CD4-positive, alpha-beta T cell (primary cell): ENCODE results near the gene AIDA. TPM values are rescaled to one million over a fixed set of nuclear protein-coding genes. Genes with fewer than 3 reads are reported as not detected.
"Not testable (repeated sequence)": the region's sequence is repeated elsewhere in the genome, so short reads cannot be mapped to it uniquely, and the experiment has no call there.

ENCODE experiments used
- ATAC-seq: fragments of 200-7000 bp; cut with Tn5 transposase; one replicate; pipeline ENCODE4 v1.10.0; 2022; ENCODE audit warnings: mild to moderate bottlenecking; ENCODE audit not compliant: poor library complexity
- CTCF ChIA-PET: fragments of 350-600 bp; sonication (Branson Sonifier 250); formaldehyde crosslinking; loops from one replicate; lab custom pipeline; 2021; ENCODE audit warnings: antibody characterized with exemption, inconsistent platforms; lab: Charles Lee
- POLR2A ChIA-PET: fragments of 350-600 bp; sonication (Branson Sonifier 250); formaldehyde crosslinking; loops from one replicate; lab custom pipeline; 2021; ENCODE audit warnings: antibody characterized with exemption, inconsistent platforms; lab: Charles Lee
- DNase-seq, 14 experiments: peaks; one replicate each; pipeline ENCODE4 v3.0.0-alpha.2; 2013 to 2020; ENCODE audit warnings: mixed read lengths in 2 of 14
- H3K27ac ChIP-seq, 2 donors: one replicate each; pipeline versions ENCODE4 v1.5.1 to v1.7.0; 2013; ENCODE audit warnings: low read length in 2 of 2, low read depth in 1 of 2, mild to moderate bottlenecking in 1 of 2
- H3K27me3 ChIP-seq, 2 experiments: 1 replicate in 1 of 2; 2 replicates in 1 of 2; pipeline versions ENCODE4 v1.6.1 to v1.7.0; 2013; ENCODE audit warnings: low read length in 2 of 2, control low read depth in 1 of 2, mild to moderate bottlenecking in 1 of 2, moderate library complexity in 1 of 2; ENCODE audit not compliant: insufficient read depth in 2 of 2, control insufficient read depth in 1 of 2
- H3K36me3 ChIP-seq: one replicate; pipeline ENCODE4 v1.6.1; 2013; ENCODE audit warnings: low read length, control low read depth; ENCODE audit not compliant: insufficient read depth
- H3K4me1 ChIP-seq: one replicate; pipeline ENCODE4 v1.6.1; 2013; ENCODE audit warnings: low read length, control low read depth; ENCODE audit not compliant: insufficient read depth
- H3K4me3 ChIP-seq: one replicate; pipeline ENCODE4 v1.5.1; 2013; ENCODE audit warnings: mild to moderate bottlenecking, low read length, moderate library complexity
- H3K9me3 ChIP-seq, 2 experiments: 1 replicate in 1 of 2; 2 replicates in 1 of 2; pipeline versions ENCODE4 v1.6.1 to v1.7.0; 2013; ENCODE audit warnings: low read length in 2 of 2, mild to moderate bottlenecking in 2 of 2, control low read depth in 1 of 2, moderate library complexity in 1 of 2; ENCODE audit not compliant: control insufficient read depth in 1 of 2, insufficient read depth in 1 of 2
- H3K27ac Mint-ChIP-seq: one replicate; pipeline ENCODE4 v1.8.0; 2020; ENCODE audit warnings: mixed read lengths
- H3K27me3 Mint-ChIP-seq: one replicate; pipeline ENCODE4 v1.8.0; 2021; ENCODE audit warnings: mixed read lengths
- H3K36me3 Mint-ChIP-seq: one replicate; pipeline ENCODE4 v1.8.0; 2021; ENCODE audit warnings: low read depth, mixed read lengths
- H3K4me1 Mint-ChIP-seq: one replicate; pipeline ENCODE4 v1.8.0; 2021; ENCODE audit warnings: low read depth, mixed read lengths
- H3K4me3 Mint-ChIP-seq: one replicate; pipeline ENCODE4 v1.8.0; 2020; ENCODE audit warnings: mild to moderate bottlenecking, mixed read lengths
- H3K9me3 Mint-ChIP-seq: one replicate; pipeline ENCODE4 v1.8.0; 2020; ENCODE audit warnings: mixed read lengths
- CTCF ChIP-seq: fragments of 200-600 bp; IDR thresholded peaks from one replicate; pipeline ENCODE4 v1.8.0; 2022; ENCODE audit warnings: antibody characterized with exemption, mild to moderate bottlenecking
- intact Hi-C, 2 experiments: fragments of 100-400 bp; cut with DNase I in 1 of 2; cut with micrococcal nuclease in 1 of 2; formaldehyde crosslinking; loops; one replicate each; pipeline versions ENCODE4 v1.15.1 to v1.9.0; 2023 to 2025; cut with DNase I, micrococcal nuclease
- total RNA-seq, 174 experiments: library from RNA in 2 of 174; stranded (reverse) in 2 of 174; gene quantifications; one replicate each; pipeline ENCODE4 v1.2.3 and lab custom pipeline; 2021 to 2026

Gene AIDA
- total RNA-seq, 2 experiments from 2014 or later: 23.6 to 25.1 TPM

DNA sequence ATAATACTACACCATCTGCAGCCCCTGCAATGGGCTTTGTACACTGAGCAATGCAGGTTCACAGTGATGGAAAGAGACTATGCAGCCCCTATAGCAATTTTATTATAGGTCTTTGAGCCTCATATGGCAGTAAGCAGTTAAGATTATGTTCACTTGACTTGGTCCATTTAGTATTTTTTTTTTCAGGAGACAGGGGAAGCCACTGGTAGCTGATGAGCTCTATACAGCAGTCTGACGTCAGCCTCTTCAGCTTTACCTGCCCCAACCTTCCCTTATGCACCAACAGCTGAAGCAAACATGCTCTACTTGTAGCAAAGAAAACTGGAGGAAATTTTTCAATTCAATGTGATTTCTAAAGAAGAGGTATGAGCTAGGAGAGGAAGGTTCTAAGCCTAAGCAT lies 32.2 kb downstream of the AIDA start:
- Histone ChIP-seq H3K27ac (no peak overlapping the region), H3K9me3 (no peaks in the 10 kb centered on the region), H3K27me3 (no peaks in the 10 kb centered on the region), H3K4me3 (no peak overlapping the region), H3K4me1 (no peaks in the 10 kb centered on the region), H3K36me3 (peaks cover 40% of the 10 kb centered on the region)
- H3K4me3 Mint-ChIP-seq: no peak overlapping the region
- ATAC-seq (no peak), DNase-seq (no peak)
- H3K27ac Mint-ChIP-seq: peak overlapping the region; percentile 47
- H3K4me1 Mint-ChIP-seq: no peaks in the 10 kb centered on the region
- H3K9me3 Mint-ChIP-seq: no peaks in the 10 kb centered on the region
- TF ChIP-seq CTCF: no peak
- ChIA-PET POLR2A (interaction anchor here (1.2 kb wide), 1 partner anchor 33 kb away, joined by 4 read pairs; no protein-coding TSS in a partner anchor), CTCF (interaction anchor here (0.9 kb wide), 1 partner anchor 25 kb away, joined by 3 read pairs; no protein-coding TSS in a partner anchor)
- intact Hi-C loops: no loop called here
- no peaks in the 10 kb centered on the region for H3K27me3 Mint-ChIP-seq
- H3K36me3 Mint-ChIP-seq: peaks cover 63% of the 10 kb centered on the region

DNA sequence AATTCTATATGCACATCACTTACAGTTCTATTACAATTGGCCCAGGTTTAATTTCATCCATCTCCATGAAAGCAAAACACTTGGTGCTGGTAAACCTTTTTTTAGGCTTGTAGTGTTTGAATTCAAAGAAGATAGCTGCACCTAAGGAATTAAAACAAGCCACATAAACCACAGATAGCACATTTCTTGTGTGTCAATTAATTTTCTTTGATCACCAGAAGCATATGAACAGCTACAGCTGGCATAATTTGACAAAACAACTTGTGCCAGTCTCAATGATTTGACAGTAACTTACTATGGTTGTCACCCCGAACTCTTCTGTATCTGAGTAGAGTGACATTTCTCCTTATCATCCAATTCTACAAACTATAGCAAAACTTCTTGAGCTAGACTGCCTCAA lies 42.2 kb downstream of the AIDA start:
- Histone ChIP-seq H3K27me3 (no peaks in the 10 kb centered on the region), H3K4me1 (peaks cover 5% of the 10 kb centered on the region), H3K9me3 (no peaks in the 10 kb centered on the region), H3K4me3 (no peak overlapping the region), H3K27ac (peak overlapping the region in 1 of 2 donors; percentile 9), H3K36me3 (peaks cover 66% of the 10 kb centered on the region)
- Mint-ChIP-seq H3K9me3 (no peaks in the 10 kb centered on the region), H3K27me3 (no peaks in the 10 kb centered on the region), H3K36me3 (peaks cover 80% of the 10 kb centered on the region), H3K27ac (peak overlapping the region; percentile 89), H3K4me3 (no peak overlapping the region), H3K4me1 (peaks cover 27% of the 10 kb centered on the region)
- no peak for TF ChIP-seq CTCF
- ChIA-PET CTCF (no interaction called here), POLR2A (interaction anchor here (1.0 to 1.2 kb wide), 2 partner anchors 36 to 41 kb away, joined by 3 to 5 read pairs; no protein-coding TSS in a partner anchor)
- ATAC-seq (peak; percentile 62), DNase-seq (no peak)
- intact Hi-C loops: no loop called here

DNA sequence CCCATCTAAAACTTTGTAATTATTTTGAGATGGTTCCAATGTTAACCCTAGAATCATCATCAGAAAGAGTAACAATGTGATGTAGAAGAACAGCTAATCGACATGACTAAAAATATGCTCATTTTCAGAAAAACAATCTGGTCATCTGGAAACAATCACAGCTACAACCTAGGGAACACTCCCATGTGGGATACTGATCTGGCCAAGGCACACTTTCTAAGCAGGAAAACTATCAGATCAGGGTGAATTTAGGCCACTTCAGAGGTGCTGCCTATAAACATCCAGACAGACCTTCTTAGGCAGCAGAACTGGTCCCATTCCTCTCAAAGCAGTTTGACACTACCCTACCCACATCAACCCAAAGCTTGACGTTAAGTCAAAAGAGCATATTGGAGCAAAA lies 43.2 kb downstream of the AIDA start:
- POLR2A ChIA-PET: not testable (repeated sequence)

GRCh38 chr1:222668184-222668583 lies 44.1 kb downstream of the AIDA start:
- ATAC-seq, POLR2A ChIA-PET, H3K9me3 ChIP-seq, H3K27ac ChIP-seq, H3K27me3 ChIP-seq, H3K4me1 ChIP-seq, H3K4me3 ChIP-seq, H3K4me3 Mint-ChIP-seq, CTCF ChIA-PET, intact Hi-C loops, H3K9me3 Mint-ChIP-seq, DNase-seq, H3K27me3 Mint-ChIP-seq: not testable (repeated sequence)
- peaks cover 27% of the 10 kb centered on the region for H3K4me1 Mint-ChIP-seq
- peaks cover 74% of the 10 kb centered on the region for H3K36me3 ChIP-seq
- H3K27ac Mint-ChIP-seq: peak overlapping the region; percentile 55
- H3K36me3 Mint-ChIP-seq: peaks cover 82% of the 10 kb centered on the region

More for the DNA sequence above, 43.2 kb downstream of the AIDA start:
- H3K9me3 Mint-ChIP-seq, CTCF ChIA-PET, ATAC-seq, H3K4me1 ChIP-seq, intact Hi-C loops, H3K27ac Mint-ChIP-seq, H3K9me3 ChIP-seq, H3K4me3 Mint-ChIP-seq, H3K4me3 ChIP-seq, H3K27me3 Mint-ChIP-seq, H3K27me3 ChIP-seq, H3K27ac ChIP-seq, DNase-seq: not testable (repeated sequence)
- H3K4me1 Mint-ChIP-seq: peaks cover 27% of the 10 kb centered on the region
- H3K36me3 Mint-ChIP-seq: peaks cover 80% of the 10 kb centered on the region
- H3K36me3 ChIP-seq: peaks cover 68% of the 10 kb centered on the region
